Mucosa of descending colon (tissue), 3 donors: ENCODE data around the gene CLMN. TPM values are rescaled to one million over a fixed set of nuclear protein-coding genes. Genes with fewer than 3 reads are reported as not detected.
A peak's percentile ranks its signal among the peaks of the same experiment; 100 is the strongest.

Experiments used
- ATAC-seq: fragments of 200-7000 bp; cut with Tn5 transposase; one replicate; pipeline ENCODE4 v1.9.1; 2020; ENCODE audit warnings: mild to moderate bottlenecking, moderate library complexity
- DNase-seq, 3 donors: peaks; one replicate each; pipeline ENCODE4 v3.0.0-alpha.2; 2020
- H3K36me3 ChIP-seq: fragments of 200-600 bp; one replicate; pipeline ENCODE4 v1.8.0; 2021; ENCODE audit warnings: low read depth, mild to moderate bottlenecking
- H3K4me1 ChIP-seq: fragments of 200-600 bp; one replicate; pipeline ENCODE4 v1.8.0; 2021; ENCODE audit warnings: low read depth, mild to moderate bottlenecking
- H3K4me3 ChIP-seq: fragments of 200-600 bp; one replicate; pipeline ENCODE4 v1.8.0; 2021; ENCODE audit warnings: mild to moderate bottlenecking
- H3K9me3 ChIP-seq: fragments of 200-600 bp; one replicate; pipeline ENCODE4 v1.8.0; 2021; ENCODE audit warnings: mild to moderate bottlenecking
- CTCF ChIP-seq: fragments of 200-600 bp; IDR thresholded peaks from one replicate; pipeline ENCODE4 v1.8.0; 2022; ENCODE audit warnings: antibody characterized with exemption, mild to moderate bottlenecking
- intact Hi-C, 2 donors: fragments of 100-400 bp; cut with DNase I in 1 of 2; cut with micrococcal nuclease in 1 of 2; formaldehyde crosslinking; loops; one replicate each; pipeline versions ENCODE4 v1.11.0 to v1.11.1; 2022; cut with DNase I, micrococcal nuclease
- total RNA-seq, 3 donors: library from RNA; stranded (reverse); fragmentation: NEBNext Ultra II Directional in 2 of 3; extraction: Animal tissue kit (Norgen Biotek cat#: 25700) in 2 of 3; gene quantifications; one replicate each; pipeline versions ENCODE4 v1.2.1 to v1.2.4, GENCODE V29; 2021 to 2023
- donor health status: DM: no; HTN: no; CAD: no; lungs with moderate emphysema.
- donor health status: DM: no; HTN: no; CAD: no.
- donor health status: DM: no; HTN: yes; CAD: no.

The CLMN gene
- total RNA-seq, 3 donors from 2014 or later: 73.7 to 200 (median 132) TPM

DNA sequence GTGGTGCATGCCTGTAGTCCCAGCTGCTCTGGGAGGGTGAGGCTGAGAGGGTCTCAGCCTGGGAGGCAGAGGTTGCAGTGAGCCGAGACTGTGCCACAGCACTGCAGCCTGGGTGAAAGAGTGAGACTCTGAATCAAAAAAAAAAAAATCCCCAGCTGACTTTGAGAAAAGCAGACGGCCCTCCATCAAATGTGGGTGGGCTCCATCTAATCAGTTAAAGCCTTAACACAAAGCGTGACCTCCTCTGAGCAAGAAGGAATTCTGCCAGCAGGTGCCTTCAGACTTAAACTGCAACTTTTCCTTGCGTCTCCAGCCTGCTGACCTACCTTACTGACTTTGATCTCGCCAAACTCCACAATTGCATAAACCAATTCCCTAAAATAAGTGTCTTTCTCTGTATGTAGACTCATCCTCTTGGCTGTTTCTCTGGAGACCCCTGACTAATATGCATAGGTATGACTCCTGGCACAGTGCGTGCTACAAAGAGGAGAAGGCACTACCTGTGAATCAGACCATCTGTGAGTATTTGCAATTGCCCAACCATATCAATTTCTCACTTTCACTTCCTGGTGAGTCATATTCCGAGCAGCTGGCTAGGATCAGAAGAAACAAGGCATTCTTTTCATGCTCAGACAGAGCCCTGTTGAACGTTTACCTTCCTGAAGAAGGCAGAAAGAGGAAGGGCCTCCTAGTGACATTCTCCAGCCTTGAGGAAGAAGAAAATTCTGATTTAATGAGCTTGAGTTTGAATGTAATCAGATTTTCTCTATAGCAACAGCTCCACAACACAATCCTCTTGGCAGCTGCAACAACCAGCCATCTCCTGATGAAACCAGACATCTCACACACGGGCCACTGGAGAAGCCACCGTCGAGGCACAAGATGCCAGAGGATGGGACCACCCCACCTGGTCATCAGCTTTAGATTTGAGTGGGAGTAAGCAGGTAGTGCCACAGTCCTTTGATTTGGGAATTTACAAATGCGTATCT is 54.3 kb downstream of the CLMN start:
- intact Hi-C loops: no loop called here
- DNase-seq (peak in 1 of 3 donors; percentile 74), ATAC-seq (peak; percentile 93)
- Histone ChIP-seq H3K9me3 (no peaks in the 10 kb centered on the region), H3K4me3 (no peak overlapping the region), H3K4me1 (peaks cover 30% of the 10 kb centered on the region), H3K36me3 (no peaks in the 10 kb centered on the region)
- no peak for TF ChIP-seq CTCF

DNA sequence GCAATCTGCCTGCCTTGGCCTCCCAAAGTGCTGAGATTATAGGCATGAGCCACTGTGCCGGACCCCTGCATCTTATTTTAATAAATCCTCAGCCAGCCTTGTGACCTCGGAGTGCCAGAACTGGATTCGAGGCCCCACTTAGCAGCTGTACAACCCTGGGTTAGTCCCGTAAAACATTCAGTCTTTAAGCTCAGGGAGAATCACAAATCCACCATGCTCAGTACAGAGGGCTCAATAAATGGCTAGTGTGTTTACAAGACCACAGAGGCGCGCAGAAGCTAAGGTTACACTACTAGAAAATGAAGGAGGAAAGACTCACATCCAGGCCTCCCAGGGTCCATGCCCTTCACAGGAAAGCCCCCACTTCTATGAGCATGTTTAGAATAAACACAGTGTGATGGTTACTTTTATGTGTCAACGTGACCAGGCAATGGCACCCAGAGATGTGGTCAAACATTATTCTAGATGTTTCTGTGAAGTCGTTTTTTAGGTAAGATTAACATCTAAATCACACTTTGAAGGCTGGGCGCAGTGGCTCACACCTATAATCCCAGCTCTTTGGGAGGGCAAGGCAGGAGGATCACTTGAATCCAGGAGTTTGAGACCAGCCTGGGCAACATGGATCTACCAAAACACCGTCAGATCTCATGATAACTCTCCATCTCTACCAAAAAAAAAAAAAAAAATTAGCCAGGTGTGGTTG is 55.3 kb downstream of the CLMN start:
- ATAC-seq (no peak), DNase-seq (no peak)
- no peaks in the 10 kb centered on the region for H3K9me3 ChIP-seq
- peaks cover 35% of the 10 kb centered on the region for H3K4me1 ChIP-seq
- intact Hi-C loops: no loop called here
- no peak for TF ChIP-seq CTCF
- H3K36me3 ChIP-seq: no peaks in the 10 kb centered on the region
- no peak overlapping the region for H3K4me3 ChIP-seq

GRCh38 chr14:95263527-95264231 is 56.0 kb downstream of the CLMN start:
- TF ChIP-seq CTCF: no peak
- Histone ChIP-seq H3K4me3 (no peak overlapping the region), H3K36me3 (no peaks in the 10 kb centered on the region), H3K9me3 (no peaks in the 10 kb centered on the region), H3K4me1 (peaks cover 36% of the 10 kb centered on the region)
- no peak for DNase-seq
- intact Hi-C loops: no loop called here
- ATAC-seq: no peak

GRCh38 chr14:95262511-95262891 is 57.2 kb downstream of the CLMN start:
- ATAC-seq: no peak

More at GRCh38 chr14:95262511-95262891, 57.2 kb downstream of the CLMN start:
- no peak for DNase-seq
- Histone ChIP-seq H3K9me3 (no peaks in the 10 kb centered on the region), H3K4me3 (no peak overlapping the region), H3K36me3 (no peaks in the 10 kb centered on the region), H3K4me1 (peaks cover 36% of the 10 kb centered on the region)
- intact Hi-C loops: no loop called here
- no peak for TF ChIP-seq CTCF
